ACHN (cell line): ENCODE data around the gene LIX1L.

Experiments
- DNase-seq: peaks from one replicate; pipeline ENCODE4 v3.0.0-alpha.2; 2015
- in situ Hi-C: cut with HindIII; loops from 2 replicates; pipeline ENCODE4 v1.10.0; 2017; ENCODE audit warnings: low sequenced_read_pairs, low pct_ligation_motif_present, low pct_unique_long_range_greater_than_20kb

LIX1L gene

GRCh38 chr1:145987926-145988325 lies 30.1 kb upstream of the LIX1L start:
- no peak for DNase-seq
- in situ Hi-C loops: no loop called here

DNA sequence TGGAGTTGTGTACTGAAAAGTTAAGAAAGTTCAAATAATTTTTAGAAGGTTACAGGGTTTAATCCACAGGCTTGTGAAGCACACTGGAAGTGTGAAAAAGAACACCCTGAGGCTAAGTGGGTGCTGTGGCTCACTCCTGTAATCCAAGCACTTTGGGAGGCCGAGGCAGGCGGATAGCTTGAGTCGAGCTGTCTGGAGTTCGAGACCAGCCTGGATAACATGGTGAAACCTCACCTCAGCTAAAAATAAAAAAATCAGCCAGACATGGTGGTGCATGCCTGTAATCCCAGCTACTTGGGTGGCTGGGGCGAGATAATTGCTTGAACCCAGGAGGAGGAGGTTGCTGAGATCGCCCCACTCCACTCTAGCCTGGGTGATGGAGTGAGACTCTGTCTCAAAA lies 28.7 kb upstream of the LIX1L start:
- no peak for DNase-seq
- in situ Hi-C loops: no loop called here

DNA sequence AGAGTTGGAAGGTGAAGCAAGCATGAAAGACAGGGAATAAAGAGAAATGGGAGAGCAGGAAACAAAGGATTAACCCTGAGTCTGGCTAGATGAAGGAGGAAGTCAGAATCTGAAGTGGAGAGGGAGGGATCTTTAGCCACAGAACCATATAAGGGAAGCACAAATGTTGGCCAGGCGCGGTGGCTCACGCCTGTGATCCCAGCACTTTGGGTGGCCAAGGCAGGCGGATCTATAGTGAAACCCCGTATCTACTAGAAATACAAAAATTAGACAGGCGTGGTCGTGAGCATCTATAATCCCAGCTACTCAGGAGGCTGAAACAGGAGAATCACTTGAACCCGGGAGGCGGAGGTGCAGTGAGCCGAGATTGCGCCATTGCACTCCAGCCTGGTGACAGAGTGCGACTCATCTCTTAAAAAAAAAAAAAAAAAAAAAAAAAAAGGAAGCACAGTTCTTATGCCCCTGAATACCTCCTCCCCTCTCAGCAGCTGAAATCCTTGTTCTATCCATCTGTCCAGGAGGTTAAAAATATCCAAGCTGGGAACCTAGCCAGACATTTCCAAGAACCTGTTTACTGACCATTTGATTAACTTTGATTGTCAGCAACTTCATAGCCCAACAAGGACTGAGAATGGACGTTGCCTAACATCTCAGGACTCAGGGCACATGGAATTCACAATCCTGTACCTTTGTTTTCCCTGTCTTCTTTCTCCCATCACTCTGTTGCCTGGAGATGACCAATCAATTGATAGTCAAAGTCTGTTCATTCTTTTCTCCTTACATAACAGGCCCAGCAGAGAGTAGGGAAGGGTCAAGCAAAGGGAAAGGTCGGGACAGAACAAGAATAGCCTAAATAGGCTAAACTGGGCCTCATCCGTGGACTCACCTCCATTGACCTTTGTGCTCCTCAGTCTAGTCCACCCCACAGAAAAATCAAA lies 28.0 kb upstream of the LIX1L start:
- in situ Hi-C loops: no loop called here

GRCh38 chr1:145985129-145985501 lies 27.3 kb upstream of the LIX1L start:
- in situ Hi-C loops: no loop called here
- DNase-seq: no peak

More for the DNA sequence above, 28.0 kb upstream of the LIX1L start:
- no peak for DNase-seq

- in situ Hi-C loops: no loop called here
- DNase-seq: no peak
These were observed 26.4 kb upstream of the LIX1L start for GRCh38 chr1:145983960-145984830.

- DNase-seq: no peak
- in situ Hi-C loops: no loop called here
These were observed 25.4 kb upstream of the LIX1L start for GRCh38 chr1:145983206-145983675.

DNA sequence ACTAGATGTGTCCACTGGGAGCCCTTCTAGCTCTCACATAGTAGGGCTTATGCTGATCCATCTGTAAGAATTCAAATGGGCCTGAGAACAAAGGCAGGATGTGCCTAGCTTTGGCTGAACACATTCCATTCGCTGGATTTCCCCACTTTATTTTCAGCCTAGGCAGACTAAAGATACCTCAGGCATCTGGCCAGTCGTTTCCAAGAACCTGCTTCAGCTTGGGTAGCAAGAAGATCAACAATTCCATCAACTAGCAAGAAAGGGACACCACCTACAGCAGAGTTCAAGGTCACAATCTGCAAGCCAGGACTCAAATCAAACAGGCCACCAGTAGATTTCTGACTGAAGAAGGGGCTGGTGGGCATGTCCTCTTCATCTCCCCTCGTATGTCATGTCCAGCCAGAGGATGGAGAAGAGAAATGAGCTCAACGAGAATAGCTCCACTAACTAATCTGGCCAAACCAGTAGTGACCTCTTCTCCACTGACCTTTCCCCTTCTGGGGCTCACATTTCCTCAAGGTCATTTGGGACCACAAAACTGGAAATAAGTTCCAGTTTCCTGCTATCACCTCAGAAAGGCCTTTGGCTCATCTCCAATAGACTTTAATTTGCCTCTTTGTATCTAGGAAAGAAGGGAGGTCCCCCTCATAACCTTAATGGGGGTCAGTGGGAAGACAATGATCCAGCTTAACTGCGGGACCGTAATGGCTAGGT lies 24.4 kb upstream of the LIX1L start:
- no peak for DNase-seq
- in situ Hi-C loops: no loop called here

GRCh38 chr1:145980457-145980994 lies 22.7 kb upstream of the LIX1L start:
- DNase-seq: no peak
- in situ Hi-C loops: no loop called here

- DNase-seq: no peak
- in situ Hi-C loops: no loop called here
These were observed 22.1 kb upstream of the LIX1L start for GRCh38 chr1:145979746-145980456.

- in situ Hi-C loops: no loop called here
- peak; percentile 100 for DNase-seq
These were observed 21.3 kb upstream of the LIX1L start for GRCh38 chr1:145978854-145979745.

DNA sequence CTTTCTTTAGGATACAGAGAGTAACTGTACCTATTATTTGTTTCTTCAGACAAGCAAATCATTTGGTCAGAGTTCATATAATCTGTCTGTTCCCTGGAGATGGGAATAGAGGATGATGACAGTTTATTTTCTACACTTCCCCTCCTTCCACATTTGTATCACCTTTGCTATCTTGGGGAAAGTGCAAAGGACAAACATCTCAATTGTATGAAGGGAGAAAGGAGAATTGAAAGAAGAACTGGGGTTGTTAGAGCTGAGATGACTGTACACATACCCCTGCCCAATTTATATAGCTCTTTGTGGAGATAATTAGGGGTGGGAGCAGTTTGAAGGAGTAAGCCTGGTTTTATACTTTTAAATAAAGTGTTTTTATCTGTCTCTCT lies 20.6 kb upstream of the LIX1L start:
- no peak for DNase-seq
- in situ Hi-C loops: no loop called here

DNA sequence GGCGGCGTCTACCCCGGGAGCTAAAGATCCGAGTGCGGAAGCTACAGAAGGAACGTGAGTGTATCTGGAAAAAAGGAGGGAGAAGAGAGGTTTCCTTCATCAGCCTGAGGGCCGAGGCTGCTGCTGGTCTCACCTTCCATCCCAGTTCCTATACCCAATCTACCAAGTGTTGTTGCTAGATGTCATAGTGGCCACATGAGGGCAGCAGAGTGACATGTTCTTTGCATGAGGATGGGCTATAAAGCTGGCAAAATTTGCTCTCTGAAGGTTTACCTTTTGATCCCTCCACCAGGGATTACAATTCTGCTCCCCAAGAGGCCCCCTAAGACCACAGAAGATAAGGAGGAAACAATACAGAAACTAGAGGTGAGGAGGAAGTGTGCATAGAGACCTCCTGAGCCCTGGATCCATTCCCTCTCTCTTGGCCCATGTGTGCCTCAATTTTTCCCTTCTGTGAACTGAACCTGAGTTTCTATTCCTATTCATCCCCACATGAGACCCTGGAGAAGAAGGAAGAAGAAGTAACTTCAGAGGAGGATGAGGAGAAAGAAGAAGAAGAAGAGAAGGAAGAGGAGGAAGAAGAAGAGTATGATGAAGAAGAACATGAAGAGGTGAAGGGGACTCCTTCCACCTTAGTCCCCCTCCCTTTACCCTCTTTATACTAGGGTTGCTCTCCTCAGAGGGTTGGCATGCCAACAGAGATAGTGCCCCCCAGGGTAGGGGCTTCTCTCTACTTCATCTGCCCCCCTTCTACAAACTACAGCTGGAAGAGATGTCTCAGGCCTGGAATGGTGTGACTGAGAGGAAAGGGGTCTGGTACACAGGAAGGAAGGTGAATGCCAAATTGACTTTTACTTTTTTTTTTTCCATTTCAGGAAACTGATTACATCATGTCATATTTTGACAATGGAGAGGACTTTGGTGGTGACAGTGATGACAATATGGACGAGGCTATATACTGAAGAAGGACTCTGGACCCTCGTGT lies 20.0 kb upstream of the LIX1L start:
- in situ Hi-C loops: no loop called here
- peak; percentile 80 for DNase-seq

DNA sequence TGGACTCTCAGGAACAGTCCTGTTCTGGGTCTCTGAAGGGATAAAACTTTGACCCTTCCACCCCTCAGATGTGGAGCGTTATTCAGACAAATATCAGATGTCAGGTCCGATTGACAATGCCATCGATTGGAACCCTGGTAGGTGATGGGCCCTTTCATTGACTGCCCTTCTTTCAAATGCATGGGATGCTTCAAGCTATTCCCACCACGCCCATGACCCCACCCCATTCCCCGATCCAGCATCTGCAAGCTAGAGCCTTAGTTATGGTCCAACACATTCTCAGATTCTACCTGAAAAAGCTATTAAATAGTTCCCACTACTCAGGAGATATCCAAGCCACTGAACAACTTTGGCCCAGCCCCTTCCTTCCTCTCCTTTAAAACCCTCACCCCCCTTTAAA lies 19.2 kb upstream of the LIX1L start:
- DNase-seq: no peak
- in situ Hi-C loops: no loop called here

DNA sequence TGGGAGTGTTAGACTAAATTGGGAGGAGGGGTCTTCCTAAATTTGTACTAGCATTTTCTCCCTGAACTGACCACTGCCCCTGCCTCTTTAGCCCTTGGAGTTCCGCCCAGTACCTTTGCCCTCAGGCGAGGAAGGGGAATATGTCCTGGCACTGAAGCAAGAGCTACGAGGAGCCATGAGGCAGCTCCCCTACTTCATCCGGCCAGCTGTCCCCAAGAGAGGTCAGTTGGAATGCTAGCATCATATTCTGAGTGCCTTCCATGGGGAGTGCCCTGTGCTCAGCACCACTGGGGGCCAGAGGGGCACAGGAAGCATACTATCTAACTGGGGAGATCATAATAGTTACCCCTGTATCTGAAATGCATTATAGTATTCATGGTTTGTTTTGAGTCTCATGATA lies 17.4 kb upstream of the LIX1L start:
- DNase-seq: no peak
- in situ Hi-C loops: no loop called here

DNA sequence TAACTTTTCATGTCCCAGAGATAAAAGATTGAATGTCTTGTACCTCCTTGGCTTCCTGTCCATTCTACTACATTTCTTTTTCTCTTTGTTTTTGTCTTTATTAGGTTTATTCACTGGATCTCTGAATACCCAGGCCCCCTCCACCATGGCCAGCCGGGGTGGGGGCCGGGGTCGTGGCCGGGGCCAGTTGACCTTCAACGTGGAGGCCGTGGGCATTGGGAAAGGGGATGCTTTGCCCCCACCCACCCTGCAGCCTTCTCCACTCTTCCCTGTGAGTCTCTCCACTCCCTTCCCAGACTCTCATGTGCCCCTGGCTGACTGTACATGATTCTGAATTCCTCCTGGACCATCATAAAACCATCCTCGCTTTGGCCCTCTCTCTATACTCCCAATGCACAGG lies 16.9 kb upstream of the LIX1L start:
- DNase-seq: no peak
- in situ Hi-C loops: no loop called here

- no peak for DNase-seq
- in situ Hi-C loops: no loop called here
These were observed 14.8 kb upstream of the LIX1L start for GRCh38 chr1:145972580-145972979.
